ENCODE results near the gene KLF3.
"Not testable (repeated sequence)": the region's sequence is repeated elsewhere in the genome, so short reads cannot be mapped to it uniquely, and the experiment has no call there.

The KLF3 gene

GRCh38 chr4:38663801-38664705, at the start of gene KLF3:
Gene KLF3, plus strand, starts transcription at chr4:38664199. Its CDS starts 16,427 bp downstream, at chr4:38680626.
- no peak for DNase-seq (ENCODE audit: low read depth, low spot score)

- no peak for DNase-seq (ENCODE audit: low read depth, low spot score)
These were observed 49.8 kb upstream of the KLF3 start for GRCh38 chr4:38614231-38614630.

- no peak for DNase-seq (ENCODE audit: low read depth, low spot score)
These were observed 48.2 kb upstream of the KLF3 start for GRCh38 chr4:38615847-38616246.

GRCh38 chr4:38618505-38618904, 45.5 kb upstream of the KLF3 start:
- no peak for DNase-seq (ENCODE audit: low read depth, low spot score)

- no peak for DNase-seq (ENCODE audit: low read depth, low spot score)
These were observed 44.7 kb upstream of the KLF3 start for GRCh38 chr4:38619316-38619715.

GRCh38 chr4:38620065-38620464, 43.9 kb upstream of the KLF3 start:
- no peak for DNase-seq (ENCODE audit: low read depth, low spot score)

GRCh38 chr4:38620527-38621027, 43.4 kb upstream of the KLF3 start:
- DNase-seq (ENCODE audit: low read depth, low spot score): no peak

GRCh38 chr4:38621028-38621684, 42.8 kb upstream of the KLF3 start:
- no peak for DNase-seq (ENCODE audit: low read depth, low spot score)

GRCh38 chr4:38621831-38622230, 42.2 kb upstream of the KLF3 start:
- DNase-seq (ENCODE audit: low read depth, low spot score): no peak

GRCh38 chr4:38622340-38622739, 41.7 kb upstream of the KLF3 start:
- DNase-seq (ENCODE audit: low read depth, low spot score): not testable (repeated sequence)

- DNase-seq (ENCODE audit: low read depth, low spot score): no peak
These were observed 40.7 kb upstream of the KLF3 start for GRCh38 chr4:38623260-38623659.

- no peak for DNase-seq (ENCODE audit: low read depth, low spot score)
These were observed 39.7 kb upstream of the KLF3 start for GRCh38 chr4:38624311-38624710.

GRCh38 chr4:38625508-38625907, 38.5 kb upstream of the KLF3 start:
- no peak for DNase-seq (ENCODE audit: low read depth, low spot score)

GRCh38 chr4:38626901-38627444, 37.0 kb upstream of the KLF3 start:
- DNase-seq (ENCODE audit: low read depth, low spot score): not testable (repeated sequence)

- DNase-seq (ENCODE audit: low read depth, low spot score): no peak
These were observed 33.5 kb upstream of the KLF3 start for GRCh38 chr4:38630519-38630918.

- DNase-seq (ENCODE audit: low read depth, low spot score): no peak
These were observed 29.8 kb upstream of the KLF3 start for GRCh38 chr4:38634047-38634759.

GRCh38 chr4:38639242-38639641, 24.8 kb upstream of the KLF3 start:
- no peak for DNase-seq (ENCODE audit: low read depth, low spot score)

- DNase-seq (ENCODE audit: low read depth, low spot score): no peak
These were observed 22.2 kb upstream of the KLF3 start for GRCh38 chr4:38641811-38642210.

- no peak for DNase-seq (ENCODE audit: low read depth, low spot score)
These were observed 19.8 kb upstream of the KLF3 start for GRCh38 chr4:38644201-38644600.

GRCh38 chr4:38647101-38647819, 16.7 kb upstream of the KLF3 start:
- DNase-seq (ENCODE audit: low read depth, low spot score): no peak

- DNase-seq (ENCODE audit: low read depth, low spot score): no peak
These were observed 13.9 kb upstream of the KLF3 start for GRCh38 chr4:38650133-38650532.
